Vagina (tissue), 2 donors: Measurements from ENCODE around the gene LYPLAL1. TPM values are rescaled to one million over a fixed set of nuclear protein-coding genes. Genes with fewer than 3 reads are reported as not detected.

Experiments
- DNase-seq, 2 donors: peaks; one replicate each; pipeline ENCODE4 v3.0.0-alpha.2; 2017; ENCODE audit errors: extremely low spot score in 2 of 2
- H3K27ac ChIP-seq: fragments of 200-600 bp; sonication (generic); one replicate; pipeline ENCODE4 v1.5.1; 2019
- H3K27me3 ChIP-seq: fragments of 200-600 bp; sonication (generic); one replicate; pipeline ENCODE4 v1.5.1; 2019
- H3K36me3 ChIP-seq, 2 donors: fragments of 200-600 bp; sonication (generic); one replicate each; pipeline ENCODE4 v1.5.1; 2017 to 2019
- H3K4me1 ChIP-seq: fragments of 200-600 bp; sonication (generic); one replicate; pipeline ENCODE4 v1.5.1; 2019
- H3K4me3 ChIP-seq, 2 donors: fragments of 200-600 bp; sonication (generic); 1 replicate in 1 of 2; 2 replicates in 1 of 2; pipeline ENCODE4 v1.5.1; 2016 to 2019
- H3K9me3 ChIP-seq: fragments of 200-600 bp; sonication (generic); one replicate; pipeline ENCODE4 v1.5.1; 2019
- POLR2A ChIP-seq, 2 donors: fragments of 450-650 bp; IDR thresholded peaks; one replicate each; pipeline ENCODE4 v1.6.1; 2017; ENCODE audit warnings: antibody characterized with exemption in 2 of 2, mild to moderate bottlenecking in 2 of 2, moderate library complexity in 2 of 2
- POLR2AphosphoS5 ChIP-seq, 2 donors: sonication (generic); formaldehyde crosslinking; IDR thresholded peaks; one replicate each; pipeline ENCODE4 v1.9.0; 2017; ENCODE audit warnings: antibody characterized with exemption in 2 of 2, mild to moderate bottlenecking in 2 of 2, low read depth in 1 of 2; ENCODE audit not compliant: insufficient read depth in 1 of 2
- intact Hi-C: fragments of 100-400 bp; cut with DNase I; formaldehyde crosslinking; loops from one replicate; pipeline ENCODE4 v1.15.1; 2023
- total RNA-seq: library from RNA; depleted of rRNA; stranded (reverse); fragments of >200 nt; gene quantifications from one replicate; pipeline ENCODE4 v1.2.3, GENCODE V29; 2016
- TF ChIP-seq, protein P1 (sequence below), 3 experiments: fragments of 450-650 bp in 2 of 3; fragments of 200-600 bp in 1 of 3; sonication (generic) in 1 of 3; IDR thresholded peaks; one replicate each; pipeline ENCODE4 v1.5.1; 2017 to 2019; ENCODE audit warnings: antibody characterized with exemption in 3 of 3, mild to moderate bottlenecking in 2 of 3, moderate library complexity in 2 of 3

Gene LYPLAL1
- total RNA-seq, 1 donor from 2014 or later = 14.0 TPM

DNA sequence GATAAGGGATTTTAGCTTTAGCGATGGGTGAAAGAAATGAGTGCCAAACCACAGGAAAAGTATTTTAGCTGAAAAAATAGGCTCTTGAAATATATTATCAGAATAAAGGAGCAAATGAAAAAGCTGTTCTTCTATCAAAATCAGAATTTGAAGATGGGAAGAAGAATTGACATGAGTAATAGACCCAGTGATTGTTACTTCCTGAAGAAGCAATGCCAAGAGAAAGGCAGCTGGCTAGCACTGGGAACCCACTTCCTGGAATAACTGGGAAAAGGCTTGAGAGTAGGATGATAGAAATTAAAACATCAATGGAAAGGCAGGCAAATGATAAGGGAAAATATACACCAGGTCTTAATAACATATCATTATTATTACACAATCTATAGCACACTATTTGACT is 29.9 kb upstream of the LYPLAL1 start:
- H3K27ac ChIP-seq = no peak overlapping the region
- no peak for TF ChIP-seq POLR2AphosphoS5 (IDR thresholded peaks at IDR 0.05; ENCODE audit: insufficient read depth in 1 of 2, low read depth in 1 of 2)
- TF ChIP-seq, protein P1, sequence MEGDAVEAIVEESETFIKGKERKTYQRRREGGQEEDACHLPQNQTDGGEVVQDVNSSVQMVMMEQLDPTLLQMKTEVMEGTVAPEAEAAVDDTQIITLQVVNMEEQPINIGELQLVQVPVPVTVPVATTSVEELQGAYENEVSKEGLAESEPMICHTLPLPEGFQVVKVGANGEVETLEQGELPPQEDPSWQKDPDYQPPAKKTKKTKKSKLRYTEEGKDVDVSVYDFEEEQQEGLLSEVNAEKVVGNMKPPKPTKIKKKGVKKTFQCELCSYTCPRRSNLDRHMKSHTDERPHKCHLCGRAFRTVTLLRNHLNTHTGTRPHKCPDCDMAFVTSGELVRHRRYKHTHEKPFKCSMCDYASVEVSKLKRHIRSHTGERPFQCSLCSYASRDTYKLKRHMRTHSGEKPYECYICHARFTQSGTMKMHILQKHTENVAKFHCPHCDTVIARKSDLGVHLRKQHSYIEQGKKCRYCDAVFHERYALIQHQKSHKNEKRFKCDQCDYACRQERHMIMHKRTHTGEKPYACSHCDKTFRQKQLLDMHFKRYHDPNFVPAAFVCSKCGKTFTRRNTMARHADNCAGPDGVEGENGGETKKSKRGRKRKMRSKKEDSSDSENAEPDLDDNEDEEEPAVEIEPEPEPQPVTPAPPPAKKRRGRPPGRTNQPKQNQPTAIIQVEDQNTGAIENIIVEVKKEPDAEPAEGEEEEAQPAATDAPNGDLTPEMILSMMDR (IDR thresholded peaks at IDR 0.05) = no peak
- TF ChIP-seq POLR2A (IDR thresholded peaks at IDR 0.05) = no peak
- intact Hi-C loops = no loop called here

DNA sequence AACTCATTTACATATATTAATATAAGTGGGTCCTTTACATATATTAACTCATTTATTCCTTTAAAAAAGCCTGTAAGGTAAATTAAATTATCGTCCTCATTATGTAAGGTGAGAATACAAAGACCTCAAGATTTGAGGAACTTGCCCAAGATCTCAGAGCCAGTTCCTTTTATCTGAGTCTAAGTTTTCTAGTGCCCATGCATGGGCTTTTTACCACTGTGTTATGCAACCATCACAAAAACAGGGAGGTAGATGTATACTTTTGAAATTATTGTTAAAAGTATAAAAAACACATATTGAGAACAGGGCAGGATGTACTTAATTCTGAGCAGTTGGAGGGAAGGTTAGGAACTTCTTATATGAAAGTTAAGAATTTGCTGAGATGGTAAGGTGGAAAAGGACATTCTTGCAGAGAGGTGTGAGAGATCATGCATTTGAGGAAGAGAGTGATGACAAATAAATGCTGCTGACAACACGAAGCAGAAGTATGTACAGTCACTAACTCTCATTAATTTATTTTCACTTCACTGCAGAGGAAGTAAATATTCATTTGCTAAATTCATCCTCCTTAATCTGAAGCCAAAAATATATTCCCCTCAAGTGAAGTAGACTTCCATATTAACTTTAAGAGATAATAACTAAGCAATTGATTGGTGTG is 28.9 kb upstream of the LYPLAL1 start:
- no peak for TF ChIP-seq POLR2A (IDR thresholded peaks at IDR 0.05)
- TF ChIP-seq, protein P1 (IDR thresholded peaks at IDR 0.05) = no peak
- Histone ChIP-seq H3K9me3 (no peaks in the 10 kb centered on the region), H3K4me1 (peaks cover 11% of the 10 kb centered on the region), H3K36me3 (no peaks in the 10 kb centered on the region), H3K27me3 (no peaks in the 10 kb centered on the region), H3K27ac (no peak overlapping the region), H3K4me3 (no peak overlapping the region)
- intact Hi-C loops = no loop called here
- DNase-seq = no peak

More for the DNA sequence above, 29.9 kb upstream of the LYPLAL1 start:
- H3K27me3 ChIP-seq = no peaks in the 10 kb centered on the region
- no peaks in the 10 kb centered on the region for H3K36me3 ChIP-seq
- no peak for DNase-seq
- no peaks in the 10 kb centered on the region for H3K9me3 ChIP-seq
- H3K4me1 ChIP-seq = peaks cover 7% of the 10 kb centered on the region
- H3K4me3 ChIP-seq = no peak overlapping the region

DNA sequence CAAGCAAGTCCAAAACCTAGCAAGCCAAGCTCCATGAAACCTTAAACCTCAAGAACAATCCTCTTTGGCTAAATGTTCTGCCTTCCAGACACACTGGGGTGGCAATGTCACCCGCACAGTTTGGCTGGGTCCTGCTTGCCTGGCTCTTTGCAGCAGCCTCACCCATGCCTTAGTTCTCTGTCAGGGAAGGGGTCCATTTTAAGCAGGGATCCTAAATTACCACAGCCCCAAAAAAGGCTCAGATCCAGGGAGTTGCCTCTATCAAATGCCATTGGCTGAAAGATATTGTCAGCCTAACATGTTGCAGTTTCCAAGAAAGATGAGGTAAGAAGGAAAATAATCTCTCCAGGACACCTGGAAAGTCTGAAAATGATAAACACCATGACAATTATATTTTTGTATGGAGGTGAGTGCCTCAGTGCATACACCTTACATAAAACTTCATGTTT is 26.1 kb upstream of the LYPLAL1 start:
- TF ChIP-seq, protein P1 (IDR thresholded peaks at IDR 0.05) = no peak
- TF ChIP-seq POLR2AphosphoS5 (IDR thresholded peaks at IDR 0.05; ENCODE audit: insufficient read depth in 1 of 2, low read depth in 1 of 2) = no peak
- Histone ChIP-seq H3K36me3 (no peaks in the 10 kb centered on the region), H3K4me3 (no peak overlapping the region), H3K9me3 (no peaks in the 10 kb centered on the region), H3K27ac (no peak overlapping the region), H3K27me3 (no peaks in the 10 kb centered on the region), H3K4me1 (peaks cover 5% of the 10 kb centered on the region)
- intact Hi-C loops = no loop called here
- DNase-seq = no peak

DNA sequence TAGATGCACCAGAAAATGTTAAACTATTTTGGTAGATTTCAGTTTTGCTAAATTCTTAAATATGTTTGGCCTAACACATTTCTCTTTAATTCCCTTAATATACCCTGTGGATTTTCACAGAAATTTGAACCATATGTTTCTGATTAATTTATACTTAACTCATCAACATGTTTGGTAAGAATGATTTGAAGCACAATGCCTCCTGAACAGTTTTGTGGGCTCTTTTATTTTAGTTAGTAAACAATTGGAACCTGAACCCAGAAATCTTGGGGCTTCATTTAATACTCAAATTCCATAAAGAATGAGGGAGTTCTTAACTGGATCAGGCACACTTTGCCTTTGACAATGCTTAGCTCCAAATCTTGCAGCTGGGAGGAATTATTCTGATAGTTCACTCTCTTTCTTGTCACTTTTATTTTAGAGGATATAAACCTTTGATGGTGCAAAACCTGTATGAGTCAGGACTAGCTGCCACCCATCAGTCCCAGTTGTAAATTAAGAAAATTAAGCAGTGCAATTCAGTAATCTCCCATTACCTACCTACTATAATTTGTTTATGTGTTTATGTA is 24.6 kb upstream of the LYPLAL1 start:
- TF ChIP-seq, protein P1 (IDR thresholded peaks at IDR 0.05) = no peak
- no peak for TF ChIP-seq POLR2A (IDR thresholded peaks at IDR 0.05)
- no peak for TF ChIP-seq POLR2AphosphoS5 (IDR thresholded peaks at IDR 0.05; ENCODE audit: insufficient read depth in 1 of 2, low read depth in 1 of 2)
- intact Hi-C loops = no loop called here
- no peaks in the 10 kb centered on the region for H3K9me3 ChIP-seq
- no peaks in the 10 kb centered on the region for H3K36me3 ChIP-seq
- DNase-seq = no peak
- no peak overlapping the region for H3K27ac ChIP-seq
- no peak overlapping the region for H3K4me3 ChIP-seq
- peaks cover 5% of the 10 kb centered on the region for H3K4me1 ChIP-seq
- no peaks in the 10 kb centered on the region for H3K27me3 ChIP-seq

GRCh38 chr1:219149953-219150352 is 23.7 kb upstream of the LYPLAL1 start:
- intact Hi-C loops = no loop called here
- H3K27ac ChIP-seq = no peak overlapping the region

More at GRCh38 chr1:219149953-219150352, 23.7 kb upstream of the LYPLAL1 start:
- TF ChIP-seq POLR2AphosphoS5 (IDR thresholded peaks at IDR 0.05; ENCODE audit: insufficient read depth in 1 of 2, low read depth in 1 of 2) = no peak
- TF ChIP-seq, protein P1 (IDR thresholded peaks at IDR 0.05) = no peak
- no peak for TF ChIP-seq POLR2A (IDR thresholded peaks at IDR 0.05)
- H3K4me3 ChIP-seq = no peak overlapping the region
- H3K36me3 ChIP-seq = no peaks in the 10 kb centered on the region
- H3K4me1 ChIP-seq = peaks cover 5% of the 10 kb centered on the region
- no peaks in the 10 kb centered on the region for H3K9me3 ChIP-seq
- DNase-seq = no peak
- no peaks in the 10 kb centered on the region for H3K27me3 ChIP-seq
